Thymus (tissue), 11 donors: ENCODE data around the gene PAEP. TPM values are rescaled to one million over a fixed set of nuclear protein-coding genes. Genes with fewer than 3 reads are reported as not detected.
"Not testable (repeated sequence)": the region's sequence is repeated elsewhere in the genome, so short reads cannot be mapped to it uniquely, and the experiment has no call there.

Source experiments
- DNase-seq, 9 donors: peaks; one replicate each; pipeline ENCODE4 v3.0.0-alpha.2; 2013; ENCODE audit warnings: low spot score in 9 of 9, low read depth in 6 of 9, missing footprints in 1 of 9
- H3K27ac ChIP-seq, 2 donors: one replicate each; pipeline ENCODE4 v1.5.1; 2013; ENCODE audit warnings: control low read depth in 1 of 2, low read depth in 1 of 2, low read length in 1 of 2, mild to moderate bottlenecking in 1 of 2, moderate library complexity in 1 of 2
- H3K27me3 ChIP-seq, 2 donors: one replicate each; pipeline ENCODE4 v1.5.1; 2013; ENCODE audit warnings: low read length in 1 of 2; ENCODE audit not compliant: control insufficient read depth in 2 of 2, insufficient read depth in 1 of 2
- H3K36me3 ChIP-seq, 2 donors: one replicate each; pipeline ENCODE4 v1.5.1; 2013; ENCODE audit warnings: low read length in 1 of 2, mild to moderate bottlenecking in 1 of 2, moderate library complexity in 1 of 2; ENCODE audit not compliant: control insufficient read depth in 2 of 2, insufficient read depth in 2 of 2
- H3K4me1 ChIP-seq, 2 donors: one replicate each; pipeline ENCODE4 v1.5.1; 2013; ENCODE audit warnings: low read length in 2 of 2; ENCODE audit not compliant: control insufficient read depth in 2 of 2, insufficient read depth in 2 of 2
- H3K4me3 ChIP-seq, 2 donors: one replicate each; pipeline ENCODE4 v1.5.1; 2013; ENCODE audit warnings: low read length in 2 of 2, control low read depth in 1 of 2, mild to moderate bottlenecking in 1 of 2
- H3K9me3 ChIP-seq, 2 donors: one replicate each; pipeline ENCODE4 v1.5.1; 2013; ENCODE audit warnings: low read length in 1 of 2, mild to moderate bottlenecking in 1 of 2; ENCODE audit not compliant: control insufficient read depth in 2 of 2, insufficient read depth in 1 of 2
- WGBS: extraction: QIAGEN DNeasy Blood & Tissue Kit; methylation state at CpG from one replicate; pipeline ENCODE4 v1.1.7; 2013; 5-methylcytosine and 5-hydroxymethylcytosine counted together
- polyA plus RNA-seq: library from polyadenylated mRNA; stranded (reverse); fragments of 200-250 nt; gene quantifications from one replicate; pipeline ENCODE4 v1.2.3, GENCODE V29; 2013
- total RNA-seq: library from RNA; stranded (reverse); fragments of 120-200 nt; gene quantifications from one replicate; pipeline ENCODE4 v1.2.4, GENCODE V29; 2013
- donor health status: healthy.

Gene PAEP
- total and polyA plus RNA-seq, 2 donors: 0.38 to 1.8 TPM

GRCh38 chr9:135534192-135534711 lies 27.3 kb upstream of the PAEP start:
- H3K36me3 ChIP-seq, H3K4me1 ChIP-seq, H3K27me3 ChIP-seq, H3K4me3 ChIP-seq, H3K9me3 ChIP-seq, DNase-seq, H3K27ac ChIP-seq: not testable (repeated sequence)
- WGBS: 34% methylated on average over 10 of the region's 10 CpGs

- not testable (repeated sequence) for H3K27ac ChIP-seq, H3K36me3 ChIP-seq, DNase-seq, H3K4me3 ChIP-seq, H3K27me3 ChIP-seq, H3K9me3 ChIP-seq, H3K4me1 ChIP-seq
- WGBS: 85% methylated on average over 4 of the region's 4 CpGs
These were observed 26.7 kb upstream of the PAEP start for GRCh38 chr9:135534826-135535225.

GRCh38 chr9:135535631-135536030 lies 25.9 kb upstream of the PAEP start:
- not testable (repeated sequence) for H3K36me3 ChIP-seq
- WGBS: 87% methylated on average over 13 of the region's 13 CpGs

GRCh38 chr9:135536216-135536615 lies 25.3 kb upstream of the PAEP start:
- Histone ChIP-seq H3K4me1 (no peaks in the 10 kb centered on the region), H3K27me3 (peaks cover 0 to 8% of the 10 kb centered on the region in 2 donors), H3K27ac (no peak overlapping the region), H3K9me3 (no peaks in the 10 kb centered on the region), H3K36me3 (no peaks in the 10 kb centered on the region), H3K4me3 (no peak overlapping the region)
- DNase-seq: no peak
- 77% methylated on average over 8 of the region's 8 CpGs for WGBS

More at GRCh38 chr9:135535631-135536030, 25.9 kb upstream of the PAEP start:
- H3K4me3 ChIP-seq, H3K27me3 ChIP-seq, H3K4me1 ChIP-seq, H3K9me3 ChIP-seq, DNase-seq, H3K27ac ChIP-seq: not testable (repeated sequence)

GRCh38 chr9:135543262-135543894 lies 18.2 kb upstream of the PAEP start:
- not testable (repeated sequence) for DNase-seq, H3K36me3 ChIP-seq, H3K27ac ChIP-seq, H3K4me3 ChIP-seq, H3K4me1 ChIP-seq, H3K27me3 ChIP-seq, H3K9me3 ChIP-seq
- WGBS: 52% methylated on average over 8 of the region's 8 CpGs

GRCh38 chr9:135544981-135545635 lies 16.4 kb upstream of the PAEP start:
- Histone ChIP-seq H3K36me3 (no peaks in the 10 kb centered on the region), H3K9me3 (no peaks in the 10 kb centered on the region), H3K27me3 (no peaks in the 10 kb centered on the region), H3K4me3 (no peak overlapping the region), H3K27ac (no peak overlapping the region), H3K4me1 (no peaks in the 10 kb centered on the region)
- no peak for DNase-seq
- WGBS: 85% methylated on average over 18 of the region's 18 CpGs

GRCh38 chr9:135545646-135546176 lies 15.8 kb upstream of the PAEP start, which contains the start of gene OBP2A:
OBP2A (plus strand) TSS chr9:135546126; CDS start chr9:135546181, 55 bp downstream.
- H3K4me1 ChIP-seq, H3K4me3 ChIP-seq, H3K27me3 ChIP-seq, H3K36me3 ChIP-seq, H3K27ac ChIP-seq, H3K9me3 ChIP-seq, DNase-seq: not testable (repeated sequence)
- WGBS: 82% methylated on average over 15 of the region's 19 CpGs

- H3K27ac ChIP-seq, H3K36me3 ChIP-seq, DNase-seq, H3K4me1 ChIP-seq, H3K27me3 ChIP-seq, H3K4me3 ChIP-seq, H3K9me3 ChIP-seq: not testable (repeated sequence)
- 91% methylated on average over 20 of the region's 21 CpGs for WGBS
These were observed 14.6 kb upstream of the PAEP start for GRCh38 chr9:135546792-135547617.
